Hepatocyte (in vitro differentiated cells): ENCODE results near the gene RNF213. TPM values are rescaled to one million over a fixed set of nuclear protein-coding genes. Genes with fewer than 3 reads are reported as not detected.

Source experiments
- DNase-seq: peaks from one replicate; pipeline ENCODE4 v3.0.0-alpha.2; 2016; ENCODE audit warnings: low spot score
- H2AFZ ChIP-seq: fragments of 200-600 bp; sonication (generic); 2 replicates; pipeline ENCODE4 v1.6.0; 2016; ENCODE audit warnings: antibody characterized with exemption, mild to moderate bottlenecking
- H3K27ac ChIP-seq: fragments of 200-600 bp; sonication (generic); 2 replicates; pipeline ENCODE4 v1.5.1; 2016; ENCODE audit warnings: mild to moderate bottlenecking
- H3K27me3 ChIP-seq: fragments of 200-600 bp; sonication (generic); 2 replicates; pipeline ENCODE4 v1.6.1; 2016
- H3K36me3 ChIP-seq: fragments of 200-600 bp; sonication (generic); replicated peaks from 2 replicates; pipeline ENCODE4 v1.5.1; 2016; ENCODE audit warnings: low read depth; ENCODE audit not compliant: insufficient read depth
- H3K4me1 ChIP-seq: fragments of 200-600 bp; sonication (generic); 2 replicates; pipeline ENCODE4 v1.5.1; 2016; ENCODE audit warnings: mild to moderate bottlenecking, moderate library complexity; ENCODE audit not compliant: insufficient read depth
- H3K4me2 ChIP-seq: fragments of 200-600 bp; sonication (generic); 2 replicates; pipeline ENCODE4 v1.6.0; 2016
- H3K4me3 ChIP-seq: fragments of 200-600 bp; sonication (generic); 2 replicates; pipeline ENCODE4 v1.5.1; 2016; ENCODE audit warnings: mild to moderate bottlenecking
- H3K79me2 ChIP-seq: fragments of 200-600 bp; sonication (generic); 2 replicates; pipeline ENCODE4 v1.6.0; 2017; ENCODE audit warnings: mild to moderate bottlenecking
- H3K9me2 ChIP-seq: fragments of 200-600 bp; sonication (generic); replicated peaks from 2 replicates; pipeline ENCODE4 v1.6.0; 2017; ENCODE audit warnings: mild to moderate bottlenecking; ENCODE audit not compliant: insufficient read depth
- H3K9me3 ChIP-seq: fragments of 200-600 bp; sonication (generic); 2 replicates; pipeline ENCODE4 v1.5.1; 2016; ENCODE audit warnings: low read depth, mild to moderate bottlenecking
- H4K20me1 ChIP-seq: fragments of 200-600 bp; sonication (generic); 2 replicates; pipeline ENCODE4 v1.6.0; 2016; ENCODE audit warnings: mild to moderate bottlenecking; ENCODE audit not compliant: insufficient read depth, poor library complexity, severe bottlenecking
- EZH2 ChIP-seq: fragments of 200-600 bp; sonication (generic); IDR thresholded peaks from 2 replicates; pipeline ENCODE4 v1.6.1; 2016; ENCODE audit warnings: antibody characterized with exemption, mild to moderate bottlenecking, borderline replicate concordance
- EZH2phosphoT487 ChIP-seq: fragments of 200-600 bp; sonication (generic); IDR thresholded peaks from one replicate; pipeline ENCODE4 v1.6.1; 2018; ENCODE audit warnings: antibody characterized with exemption, mild to moderate bottlenecking, low read depth, moderate library complexity; ENCODE audit not compliant: unreplicated experiment, severe bottlenecking
- WGBS: methylation state at CpG from one replicate; pipeline ENCODE4 v1.1.6; 2016; ENCODE audit warnings: low lambda C conversion rate; ENCODE audit errors: missing lambda C conversion rate; 5-methylcytosine and 5-hydroxymethylcytosine counted together
- polyA plus RNA-seq: library from polyadenylated mRNA; unstranded; fragments of >200 nt; fragmentation: Nextera tagmentation; extraction: Ambion mirVana; gene quantifications from 2 replicates; pipeline ENCODE4 v1.2.1, GENCODE V29; 2016
- total RNA-seq: library from RNA; depleted of rRNA; stranded (reverse); fragments of >200 nt; gene quantifications from 2 replicates; pipeline ENCODE4 v1.2.3, GENCODE V29; 2014
- TF ChIP-seq, protein P1 (sequence below): fragments of 200-600 bp; sonication (generic); IDR thresholded peaks from 2 replicates; pipeline ENCODE4 v1.5.1; 2016; ENCODE audit warnings: antibody characterized with exemption, mild to moderate bottlenecking; ENCODE audit not compliant: poor library complexity

The RNF213 gene
- total and polyA plus RNA-seq, 2 experiments from 2014 or later: 21.1 to 57.4 TPM

GRCh38 chr17:80270836-80271235 is 10.2 kb downstream of the RNF213 start:
- no peaks in the 10 kb centered on the region for H3K79me2 ChIP-seq
- no peaks in the 10 kb centered on the region for H3K9me2 ChIP-seq
- H3K27me3 ChIP-seq: no peaks in the 10 kb centered on the region
- no peak overlapping the region for H3K4me2 ChIP-seq
- H3K9me3 ChIP-seq: no peaks in the 10 kb centered on the region
- no peaks in the 10 kb centered on the region for H3K36me3 ChIP-seq
- no peaks in the 10 kb centered on the region for H4K20me1 ChIP-seq
- no peak overlapping the region for H3K27ac ChIP-seq
- no peak overlapping the region for H3K4me3 ChIP-seq
- no peak for DNase-seq
- 54% methylated on average over 4 of the region's 4 CpGs for WGBS
- H3K4me1 ChIP-seq: no peaks in the 10 kb centered on the region
- TF ChIP-seq EZH2 (no peak), EZH2phosphoT487 (no peak)
- TF ChIP-seq, protein P1, sequence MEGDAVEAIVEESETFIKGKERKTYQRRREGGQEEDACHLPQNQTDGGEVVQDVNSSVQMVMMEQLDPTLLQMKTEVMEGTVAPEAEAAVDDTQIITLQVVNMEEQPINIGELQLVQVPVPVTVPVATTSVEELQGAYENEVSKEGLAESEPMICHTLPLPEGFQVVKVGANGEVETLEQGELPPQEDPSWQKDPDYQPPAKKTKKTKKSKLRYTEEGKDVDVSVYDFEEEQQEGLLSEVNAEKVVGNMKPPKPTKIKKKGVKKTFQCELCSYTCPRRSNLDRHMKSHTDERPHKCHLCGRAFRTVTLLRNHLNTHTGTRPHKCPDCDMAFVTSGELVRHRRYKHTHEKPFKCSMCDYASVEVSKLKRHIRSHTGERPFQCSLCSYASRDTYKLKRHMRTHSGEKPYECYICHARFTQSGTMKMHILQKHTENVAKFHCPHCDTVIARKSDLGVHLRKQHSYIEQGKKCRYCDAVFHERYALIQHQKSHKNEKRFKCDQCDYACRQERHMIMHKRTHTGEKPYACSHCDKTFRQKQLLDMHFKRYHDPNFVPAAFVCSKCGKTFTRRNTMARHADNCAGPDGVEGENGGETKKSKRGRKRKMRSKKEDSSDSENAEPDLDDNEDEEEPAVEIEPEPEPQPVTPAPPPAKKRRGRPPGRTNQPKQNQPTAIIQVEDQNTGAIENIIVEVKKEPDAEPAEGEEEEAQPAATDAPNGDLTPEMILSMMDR: no peak
- H2AFZ ChIP-seq: no peak overlapping the region

- no peaks in the 10 kb centered on the region for H3K4me1 ChIP-seq
- no peak overlapping the region for H3K4me2 ChIP-seq
- H3K9me2 ChIP-seq: no peaks in the 10 kb centered on the region
- WGBS: 89% methylated on average over 10 of the region's 10 CpGs
- no peaks in the 10 kb centered on the region for H3K36me3 ChIP-seq
- H3K27ac ChIP-seq: no peak overlapping the region
- no peaks in the 10 kb centered on the region for H3K9me3 ChIP-seq
- no peak overlapping the region for H2AFZ ChIP-seq
- H3K4me3 ChIP-seq: no peak overlapping the region
- H3K27me3 ChIP-seq: no peaks in the 10 kb centered on the region
- H4K20me1 ChIP-seq: no peaks in the 10 kb centered on the region
- no peak for DNase-seq
- H3K79me2 ChIP-seq: peaks cover 2% of the 10 kb centered on the region
- TF ChIP-seq EZH2phosphoT487: no peak
- TF ChIP-seq, protein P1: no peak
- TF ChIP-seq EZH2: no peak
Observed at GRCh38 chr17:80272366-80272765, 11.7 kb downstream of the RNF213 start.

DNA sequence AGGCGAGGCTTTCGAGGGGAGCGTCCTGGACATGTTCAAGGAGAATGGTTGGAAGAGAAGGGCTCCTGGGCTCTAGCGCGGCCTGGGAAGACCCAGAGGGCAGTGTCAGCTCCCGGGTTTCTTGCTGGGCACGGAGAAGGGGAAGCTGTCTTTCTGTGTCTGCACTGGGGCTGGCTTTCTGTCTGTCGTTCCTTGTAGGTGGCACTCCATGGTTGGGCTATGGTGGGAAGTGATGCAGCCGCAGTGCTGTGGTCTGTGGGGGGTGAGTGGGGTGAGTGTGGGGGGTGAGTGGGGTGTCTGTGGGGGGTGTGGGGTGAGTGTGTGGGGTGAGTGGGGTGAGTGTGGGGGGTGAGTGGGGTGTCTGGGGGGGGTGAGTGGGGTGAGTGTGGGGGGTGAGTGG is 13.7 kb downstream of the RNF213 start:
- no peak for DNase-seq
- no peaks in the 10 kb centered on the region for H3K9me3 ChIP-seq
- H3K27me3 ChIP-seq: no peaks in the 10 kb centered on the region
- H3K27ac ChIP-seq: no peak overlapping the region
- H4K20me1 ChIP-seq: no peaks in the 10 kb centered on the region
- H2AFZ ChIP-seq: no peak overlapping the region
- H3K36me3 ChIP-seq: no peaks in the 10 kb centered on the region
- no peak overlapping the region for H3K4me2 ChIP-seq
- H3K4me3 ChIP-seq: no peak overlapping the region
- H3K4me1 ChIP-seq: no peaks in the 10 kb centered on the region
- WGBS: 83% methylated on average over 9 of the region's 9 CpGs
- no peaks in the 10 kb centered on the region for H3K9me2 ChIP-seq
- H3K79me2 ChIP-seq: peaks cover 2% of the 10 kb centered on the region
- TF ChIP-seq EZH2 (no peak), EZH2phosphoT487 (no peak)
- TF ChIP-seq, protein P1: no peak
